ENCODE measurements around the gene UCP2. TPM values are rescaled to one million over a fixed set of nuclear protein-coding genes. Genes with fewer than 3 reads are reported as not detected.
A peak's percentile ranks its signal among the peaks of the same experiment; 100 is the strongest.

The UCP2 gene
- total RNA-seq, 2 experiments from 2014 or later: 145 to 358 TPM

GRCh38 chr11:73996161-73996747 is 13.6 kb upstream of the UCP2 start:
- H3K27ac ChIP-seq (ENCODE audit: low read depth, low read length, poor library complexity, severe bottlenecking): peak overlapping the region; percentile 88
- intact Hi-C loops (cut with micrococcal nuclease; ENCODE audit: unreplicated experiment): no loop called here
- H4K20me1 ChIP-seq (ENCODE audit: insufficient read depth, low read length): no peaks in the 10 kb centered on the region
- peak overlapping the region; percentile 42 for H3K4me3 ChIP-seq (ENCODE audit: low read depth, low read length, poor library complexity, severe bottlenecking)
- peak overlapping the region; percentile 66 for H3K4me2 ChIP-seq (ENCODE audit: low read length)
- H3K9me3 ChIP-seq (ENCODE audit: low read length): no peaks in the 10 kb centered on the region
- peak overlapping the region; percentile 50; the same call in 1 of the 2 replicates for H2AFZ ChIP-seq (ENCODE audit: low read length)
- no peaks in the 10 kb centered on the region; the same call in 1 of the 2 replicates for H3K79me2 ChIP-seq (ENCODE audit: insufficient read depth, low read depth, low read length)
- peaks cover 91% of the 10 kb centered on the region for H3K4me1 ChIP-seq (ENCODE audit: insufficient read depth, low read length, poor library complexity, severe bottlenecking)
- no peaks in the 10 kb centered on the region for H3K9me2 ChIP-seq (ENCODE audit: insufficient read depth, low read length)
- ChIA-PET POLR2A (interaction anchor here (0.8 to 3.9 kb wide), 5 partner anchors 9 to 18 kb away, joined by 4 to 46 read pairs (median 8); partner anchors contain the start of gene UCP2), CTCF (ENCODE audit: unreplicated experiment) (interaction anchor here (1.2 kb wide), 1 partner anchor 14 kb away, joined by 5 read pairs; the partner anchor contains the start of gene UCP2)
- H3K36me3 ChIP-seq (ENCODE audit: insufficient read depth, low read length): no peaks in the 10 kb centered on the region
- TF ChIP-seq CTCF (conservative IDR thresholded peaks at IDR 0.05; ENCODE audit: low read length): no peak
- no TSS peak for BruUV-seq (replicated peaks)
- DNase-seq (ENCODE audit: low spot score): no peak

GRCh38 chr11:73995731-73996130 is 13.1 kb upstream of the UCP2 start:
- TSS peak; percentile 95 for BruUV-seq (replicated peaks)
- peak overlapping the region; percentile 42 for H3K4me3 ChIP-seq (ENCODE audit: low read depth, low read length, poor library complexity, severe bottlenecking)
- H2AFZ ChIP-seq (ENCODE audit: low read length): peak overlapping the region; percentile 50; the same call in 1 of the 2 replicates

More at GRCh38 chr11:73995731-73996130, 13.1 kb upstream of the UCP2 start:
- Histone ChIP-seq H3K4me2 (ENCODE audit: low read length) (peak overlapping the region; percentile 66), H4K20me1 (ENCODE audit: insufficient read depth, low read length) (no peaks in the 10 kb centered on the region), H3K27ac (ENCODE audit: low read depth, low read length, poor library complexity, severe bottlenecking) (peak overlapping the region; percentile 88), H3K9me3 (ENCODE audit: low read length) (no peaks in the 10 kb centered on the region), H3K9me2 (ENCODE audit: insufficient read depth, low read length) (no peaks in the 10 kb centered on the region), H3K36me3 (ENCODE audit: insufficient read depth, low read length) (no peaks in the 10 kb centered on the region), H3K4me1 (ENCODE audit: insufficient read depth, low read length, poor library complexity, severe bottlenecking) (peaks cover 96% of the 10 kb centered on the region), H3K79me2 (ENCODE audit: insufficient read depth, low read depth, low read length) (no peaks in the 10 kb centered on the region; the same call in 1 of the 2 replicates)
- intact Hi-C loops (cut with micrococcal nuclease; ENCODE audit: unreplicated experiment): no loop called here
- TF ChIP-seq CTCF (conservative IDR thresholded peaks at IDR 0.05; ENCODE audit: low read length) (no peak), EZH2phosphoT487 (IDR thresholded peaks at IDR 0.05; ENCODE audit: borderline replicate concordance, low read depth, low read length) (no peak)
- DNase-seq (ENCODE audit: low spot score): peak; percentile 51
- ChIA-PET CTCF (ENCODE audit: unreplicated experiment) (no interaction called here), POLR2A (interaction anchor here (0.8 to 3.9 kb wide), 6 partner anchors 9 to 25 kb away, joined by 3 to 46 read pairs (median 7); partner anchors contain the start of gene UCP2)
